Suprapubic skin (tissue), 4 donors: ENCODE results near the gene CDC42EP5. TPM values are rescaled to one million over a fixed set of nuclear protein-coding genes. Genes with fewer than 3 reads are reported as not detected.

Source experiments
- DNase-seq, 2 donors: peaks; one replicate each; pipeline ENCODE4 v3.0.0-alpha.2; 2019; ENCODE audit warnings: low spot score in 2 of 2
- H3K27ac ChIP-seq: fragments of 200-600 bp; sonication (generic); one replicate; pipeline ENCODE4 v1.5.1; 2019
- H3K27me3 ChIP-seq: fragments of 200-600 bp; sonication (generic); one replicate; pipeline ENCODE4 v1.5.1; 2019
- H3K36me3 ChIP-seq: fragments of 200-600 bp; sonication (generic); one replicate; pipeline ENCODE4 v1.5.1; 2019
- H3K4me1 ChIP-seq: fragments of 200-600 bp; sonication (generic); one replicate; pipeline ENCODE4 v1.5.1; 2019
- H3K4me3 ChIP-seq: fragments of 200-600 bp; sonication (generic); one replicate; pipeline ENCODE4 v1.5.1; 2019; ENCODE audit warnings: mild to moderate bottlenecking
- H3K9me3 ChIP-seq: fragments of 200-600 bp; sonication (generic); one replicate; pipeline ENCODE4 v1.5.1; 2019
- EP300 ChIP-seq: sonication (generic); formaldehyde crosslinking; IDR thresholded peaks from one replicate; pipeline ENCODE4 v1.6.1; 2017; ENCODE audit warnings: antibody characterized with exemption
- POLR2A ChIP-seq, 2 donors: fragments of 450-650 bp; IDR thresholded peaks; one replicate each; pipeline ENCODE4 v1.6.1; 2017; ENCODE audit warnings: antibody characterized with exemption in 2 of 2, mild to moderate bottlenecking in 2 of 2, moderate library complexity in 2 of 2
- POLR2AphosphoS5 ChIP-seq, 3 donors: sonication (generic); formaldehyde crosslinking; IDR thresholded peaks; one replicate each; pipeline ENCODE4 v1.6.1; 2017; ENCODE audit warnings: antibody characterized with exemption in 3 of 3
- WGBS: methylation state at CpG from one replicate; pipeline ENCODE4 v1.1.5; 2018; 5-methylcytosine and 5-hydroxymethylcytosine counted together
- total RNA-seq, 4 donors: library from RNA; depleted of rRNA; stranded (reverse); fragments of >200 nt; gene quantifications; one replicate each; pipeline ENCODE4 v1.1.0, GENCODE V29; 2016
- TF ChIP-seq, protein P1 (sequence below), 2 donors: fragments of 200-600 bp in 1 of 2; fragments of 450-650 bp in 1 of 2; sonication (generic) in 1 of 2; IDR thresholded peaks; one replicate each; pipeline ENCODE4 v1.5.1; 2016 to 2019; ENCODE audit warnings: antibody characterized with exemption in 2 of 2, mild to moderate bottlenecking in 1 of 2, moderate library complexity in 1 of 2

Gene CDC42EP5
- total RNA-seq, 4 donors from 2014 or later, result 4.2 to 9.4 (median 5.5) TPM

DNA sequence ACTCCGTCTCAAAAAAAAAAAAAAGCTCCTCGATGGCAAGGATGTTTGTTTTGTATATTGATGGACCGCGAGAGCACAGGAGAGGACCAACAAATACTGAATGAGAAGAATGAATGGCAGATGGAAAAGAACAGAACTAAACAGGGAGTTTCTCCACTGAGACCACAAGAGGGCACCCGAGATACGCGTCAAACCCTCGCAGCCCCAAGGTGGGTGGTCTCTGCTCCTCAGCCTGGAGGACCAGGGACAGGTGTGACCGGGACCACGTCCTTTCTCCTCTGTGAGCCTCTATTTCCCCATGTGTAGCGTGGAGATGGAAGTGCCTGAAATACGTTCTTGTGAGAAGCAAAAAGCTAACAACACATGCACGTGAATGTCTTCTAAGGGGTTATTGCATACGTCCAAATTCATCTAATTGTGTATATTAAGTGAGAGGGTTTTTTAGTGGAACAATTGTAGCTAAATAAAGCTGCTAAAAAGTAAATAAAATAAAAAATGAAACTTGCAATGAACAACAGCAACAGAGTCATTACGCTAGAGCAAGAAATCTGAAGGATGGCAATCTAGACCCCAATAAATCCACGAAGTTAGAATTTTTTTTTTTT is 8.3 kb upstream of the CDC42EP5 start:
- Histone ChIP-seq H3K4me3 (no peak overlapping the region), H3K27ac (no peak overlapping the region), H3K27me3 (peaks cover 19% of the 10 kb centered on the region), H3K9me3 (no peaks in the 10 kb centered on the region), H3K4me1 (peaks cover 4% of the 10 kb centered on the region), H3K36me3 (no peaks in the 10 kb centered on the region)
- 12% methylated on average over 16 of the region's 16 CpGs for WGBS
- DNase-seq, result peak in 1 of 2 donors; percentile 54
- TF ChIP-seq POLR2A (IDR thresholded peaks at IDR 0.05) (no peak), POLR2AphosphoS5 (IDR thresholded peaks at IDR 0.05) (no peak)
- TF ChIP-seq, protein P1, sequence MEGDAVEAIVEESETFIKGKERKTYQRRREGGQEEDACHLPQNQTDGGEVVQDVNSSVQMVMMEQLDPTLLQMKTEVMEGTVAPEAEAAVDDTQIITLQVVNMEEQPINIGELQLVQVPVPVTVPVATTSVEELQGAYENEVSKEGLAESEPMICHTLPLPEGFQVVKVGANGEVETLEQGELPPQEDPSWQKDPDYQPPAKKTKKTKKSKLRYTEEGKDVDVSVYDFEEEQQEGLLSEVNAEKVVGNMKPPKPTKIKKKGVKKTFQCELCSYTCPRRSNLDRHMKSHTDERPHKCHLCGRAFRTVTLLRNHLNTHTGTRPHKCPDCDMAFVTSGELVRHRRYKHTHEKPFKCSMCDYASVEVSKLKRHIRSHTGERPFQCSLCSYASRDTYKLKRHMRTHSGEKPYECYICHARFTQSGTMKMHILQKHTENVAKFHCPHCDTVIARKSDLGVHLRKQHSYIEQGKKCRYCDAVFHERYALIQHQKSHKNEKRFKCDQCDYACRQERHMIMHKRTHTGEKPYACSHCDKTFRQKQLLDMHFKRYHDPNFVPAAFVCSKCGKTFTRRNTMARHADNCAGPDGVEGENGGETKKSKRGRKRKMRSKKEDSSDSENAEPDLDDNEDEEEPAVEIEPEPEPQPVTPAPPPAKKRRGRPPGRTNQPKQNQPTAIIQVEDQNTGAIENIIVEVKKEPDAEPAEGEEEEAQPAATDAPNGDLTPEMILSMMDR (IDR thresholded peaks at IDR 0.05), result peak; percentile 8 to 50

DNA sequence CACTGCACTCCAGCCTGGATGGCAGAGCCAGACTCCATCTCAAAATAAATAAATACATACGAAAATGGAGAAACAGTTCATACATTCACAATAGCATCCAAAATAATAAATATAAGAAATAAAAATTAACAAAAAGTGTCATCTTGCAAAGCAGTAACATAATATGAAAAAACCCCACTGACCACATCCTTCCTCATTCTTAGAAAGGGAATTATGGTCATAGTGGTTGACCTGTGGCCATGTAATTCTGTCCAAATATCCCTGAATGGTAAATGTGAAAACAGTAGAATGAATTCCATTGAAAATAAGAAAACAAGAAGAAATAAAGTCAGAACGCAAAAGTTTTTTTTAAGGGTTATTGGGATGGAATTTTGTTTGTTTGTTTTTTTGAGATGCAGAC is 7.0 kb upstream of the CDC42EP5 start:
- no peak for DNase-seq
- H3K27ac ChIP-seq, result no peak overlapping the region
- WGBS, result 62% methylated on average over 2 of the region's 2 CpGs
- no peaks in the 10 kb centered on the region for H3K36me3 ChIP-seq
- peaks cover 14% of the 10 kb centered on the region for H3K27me3 ChIP-seq
- no peaks in the 10 kb centered on the region for H3K9me3 ChIP-seq
- peaks cover 4% of the 10 kb centered on the region for H3K4me1 ChIP-seq
- no peak overlapping the region for H3K4me3 ChIP-seq
- no peak for TF ChIP-seq POLR2AphosphoS5 (IDR thresholded peaks at IDR 0.05)
- TF ChIP-seq, protein P1 (IDR thresholded peaks at IDR 0.05), result no peak
- no peak for TF ChIP-seq POLR2A (IDR thresholded peaks at IDR 0.05)
- TF ChIP-seq EP300, result no peak

DNA sequence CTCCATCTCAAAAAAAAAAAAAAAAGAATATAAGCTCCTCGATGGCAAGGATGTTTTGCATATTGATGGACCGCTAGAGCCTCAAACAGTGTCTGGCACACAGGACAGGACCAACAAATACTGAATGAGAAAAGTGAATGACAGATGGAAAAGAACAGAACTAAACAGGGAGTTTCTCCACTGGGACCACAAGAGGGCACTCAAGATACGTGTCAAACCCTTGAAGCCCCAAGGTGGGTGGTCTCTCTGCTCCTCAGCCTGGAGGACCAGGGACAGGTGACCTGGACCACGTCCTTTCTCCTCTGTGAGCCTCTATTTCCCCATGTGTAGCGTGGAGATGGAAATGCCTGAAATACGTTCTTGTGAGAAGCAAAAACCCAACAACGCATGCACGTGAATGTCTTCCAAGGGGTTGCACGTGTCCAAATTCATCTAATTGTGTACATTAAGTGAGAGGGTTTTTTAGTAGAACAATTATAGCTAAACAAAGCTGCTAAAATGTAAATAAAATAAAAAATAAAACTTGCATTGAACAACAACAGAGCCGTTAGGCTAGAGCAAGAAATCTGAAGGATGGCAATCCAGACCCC is 5.7 kb upstream of the CDC42EP5 start:
- TF ChIP-seq, protein P1 (IDR thresholded peaks at IDR 0.05), result peak in 1 of 2 donors; percentile 49
- no peak for TF ChIP-seq EP300
- Histone ChIP-seq H3K4me3 (no peak overlapping the region), H3K27ac (no peak overlapping the region), H3K27me3 (peaks cover 4% of the 10 kb centered on the region), H3K36me3 (no peaks in the 10 kb centered on the region), H3K9me3 (no peaks in the 10 kb centered on the region), H3K4me1 (peaks cover 6% of the 10 kb centered on the region)
- DNase-seq, result no peak
- WGBS, result 29% methylated on average over 10 of the region's 10 CpGs

DNA sequence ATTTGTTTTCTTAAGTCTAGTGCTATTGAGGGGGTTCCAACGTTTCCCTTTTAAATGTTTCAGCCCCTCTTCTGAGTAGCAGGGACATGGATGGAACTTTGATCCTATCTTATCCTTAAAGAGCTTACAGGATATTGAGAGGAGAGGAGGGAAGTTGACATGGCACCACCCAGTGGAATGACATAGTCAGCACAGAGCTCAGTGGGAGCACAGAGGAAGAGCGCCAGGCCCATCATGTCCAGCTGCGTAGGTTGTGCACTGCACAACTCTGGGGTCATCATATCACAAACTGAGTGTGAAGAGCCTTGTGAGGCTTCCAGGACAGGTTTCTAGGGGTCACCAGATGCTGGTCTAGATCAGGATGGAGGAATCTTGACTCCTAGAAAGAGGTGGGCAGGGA is 4.6 kb upstream of the CDC42EP5 start:
- 65% methylated on average over 3 of the region's 3 CpGs for WGBS
- peaks cover 4% of the 10 kb centered on the region for H3K27me3 ChIP-seq
- TF ChIP-seq POLR2AphosphoS5 (IDR thresholded peaks at IDR 0.05), result no peak
- TF ChIP-seq EP300, result no peak
- TF ChIP-seq POLR2A (IDR thresholded peaks at IDR 0.05), result no peak
- TF ChIP-seq, protein P1 (IDR thresholded peaks at IDR 0.05), result no peak

DNA sequence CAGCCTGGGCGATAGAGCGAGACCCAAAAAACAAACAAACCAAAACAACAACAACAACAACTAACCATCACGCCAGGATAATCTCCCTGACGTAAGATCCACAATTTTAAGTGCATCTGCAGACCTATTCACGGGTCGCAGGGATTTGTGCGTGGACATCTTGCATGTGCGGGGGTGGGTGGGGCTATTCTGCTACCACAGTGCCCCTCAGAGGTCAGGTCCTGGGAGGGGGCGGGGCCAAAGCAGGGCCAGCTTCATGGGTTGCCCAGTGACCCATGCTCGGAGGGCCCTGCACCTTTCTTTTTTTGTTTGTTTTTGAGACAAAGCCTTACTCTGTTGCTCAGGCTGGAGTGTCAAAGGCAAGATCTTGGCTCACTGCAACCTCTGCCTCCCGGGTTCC is 2.6 kb upstream of the CDC42EP5 start:
- 92% methylated on average over 9 of the region's 11 CpGs for WGBS
- TF ChIP-seq, protein P1 (IDR thresholded peaks at IDR 0.05), result no peak
- TF ChIP-seq POLR2A (IDR thresholded peaks at IDR 0.05) (no peak), EP300 (no peak), POLR2AphosphoS5 (IDR thresholded peaks at IDR 0.05) (no peak)
- peaks cover 4% of the 10 kb centered on the region for H3K27me3 ChIP-seq
- no peak overlapping the region for H3K4me3 ChIP-seq
- no peaks in the 10 kb centered on the region for H3K36me3 ChIP-seq
- no peak overlapping the region for H3K27ac ChIP-seq
- no peaks in the 10 kb centered on the region for H3K9me3 ChIP-seq
- DNase-seq, result no peak
- peaks cover 23% of the 10 kb centered on the region for H3K4me1 ChIP-seq

More for the DNA sequence above, 4.6 kb upstream of the CDC42EP5 start:
- Histone ChIP-seq H3K27ac (no peak overlapping the region), H3K4me1 (peaks cover 12% of the 10 kb centered on the region), H3K9me3 (no peaks in the 10 kb centered on the region), H3K4me3 (no peak overlapping the region), H3K36me3 (no peaks in the 10 kb centered on the region)
- DNase-seq, result no peak
